K562 (cell line): ENCODE measurements around the gene CADM2. TPM values are rescaled to one million over a fixed set of nuclear protein-coding genes. Genes with fewer than 3 reads are reported as not detected.

ENCODE experiments used
- ATAC-seq: fragments of 200-7000 bp; cut with Tn5 transposase; 3 replicates; pipeline ENCODE4 v1.9.1; 2020; ENCODE audit warnings: moderate library complexity
- BruUV-seq: library from RNA; stranded (reverse); fragments of 400-500 nt; replicated peaks from 2 replicates; lab custom pipeline; 2021; lab: Mats Ljungman, UMichigan
- CTCF ChIA-PET: fragments of 300-600 bp; formaldehyde crosslinking; extraction: SDS; loops from one replicate; lab custom pipeline; 2021; ENCODE audit warnings: low intra/inter-chr PET ratio; lab: Yijun Ruan, JAX
- POLR2A ChIA-PET: fragments of 300-600, 350-650 bp; sonication (Branson Sonifier 250); formaldehyde crosslinking; extraction: SDS; loops from one replicate; lab custom pipeline; 2021; ENCODE audit warnings: antibody characterized with exemption, inconsistent platforms; lab: Yijun Ruan, JAX
- DNase-seq, 4 experiments: peaks; one replicate each; pipeline versions ENCODE4 v3.0.0 to v3.0.0-alpha.2; 2011 to 2018; ENCODE audit warnings: low spot score in 3 of 4, mixed read lengths in 3 of 4; ENCODE audit errors: extremely low read depth in 1 of 4
- FAIRE-seq: peaks from 2 replicates; lab custom pipeline; 2011; peaks lifted over from hg19 to GRCh38; lab: Jason Lieb, UNC
- H2AFZ ChIP-seq: 2 replicates; pipeline ENCODE4 v1.6.0; 2011; ENCODE audit warnings: low read depth, low read length, control low read depth, inconsistent platforms
- H3K27ac ChIP-seq: fragments of 200-600 bp; 3 replicates; pipeline ENCODE4 v1.8.0; 2011; ENCODE audit warnings: low read depth, mild to moderate bottlenecking, control low read depth, inconsistent platforms, low read length, moderate library complexity, mixed read lengths; ENCODE audit errors: extremely low read depth
- H3K27me3 ChIP-seq, 2 experiments: fragments of 300-600 bp in 1 of 2; 2 replicates in 1 of 2; 3 replicates in 1 of 2; pipeline versions ENCODE4 v1.6.0 to v1.8.0; 2011; ENCODE audit warnings: inconsistent platforms in 2 of 2, low read length in 2 of 2, mild to moderate bottlenecking in 1 of 2, mixed read lengths in 1 of 2, moderate library complexity in 1 of 2; ENCODE audit not compliant: control insufficient read depth in 2 of 2, insufficient read depth in 2 of 2
- H3K36me3 ChIP-seq: fragments of 300-600 bp; 3 replicates; pipeline ENCODE4 v1.8.0; 2011; ENCODE audit warnings: mild to moderate bottlenecking, low read length, inconsistent platforms; ENCODE audit not compliant: control insufficient read depth, insufficient read depth
- H3K4me1 ChIP-seq, 2 experiments: fragments of 200-600 bp in 1 of 2; replicated peaks in 1 of 2; 2 replicates in 1 of 2; 3 replicates in 1 of 2; pipeline versions ENCODE4 v1.5.1 to v1.8.0; 2011; ENCODE audit warnings: inconsistent platforms in 2 of 2, low read length in 2 of 2, mild to moderate bottlenecking in 1 of 2, mixed read lengths in 1 of 2, moderate library complexity in 1 of 2; ENCODE audit not compliant: control insufficient read depth in 2 of 2, insufficient read depth in 2 of 2
- H3K4me2 ChIP-seq: 2 replicates; pipeline ENCODE4 v1.6.1; 2011; ENCODE audit warnings: low read length, control low read depth, inconsistent platforms, mixed read lengths; ENCODE audit not compliant: insufficient read depth
- H3K4me3 ChIP-seq: fragments of 200-600 bp; sonication (generic), shearing (Covaris generic); 2 replicates; pipeline ENCODE4 v1.5.1; 2016; ENCODE audit warnings: control low read depth, inconsistent platforms
- H3K79me2 ChIP-seq: fragments of 200-600 bp; 3 replicates; pipeline ENCODE4 v1.8.0; 2011; ENCODE audit warnings: low read length, inconsistent platforms; ENCODE audit not compliant: control insufficient read depth, insufficient read depth
- H3K9ac ChIP-seq, 2 experiments: 2 replicates each; pipeline versions ENCODE4 v1.6.0 to v1.6.1; 2011; ENCODE audit warnings: low read depth in 2 of 2, low read length in 2 of 2, control low read depth in 1 of 2, inconsistent platforms in 1 of 2, mild to moderate bottlenecking in 1 of 2, mixed read lengths in 1 of 2; ENCODE audit not compliant: insufficient read depth in 1 of 2
- H3K9me1 ChIP-seq: one replicate; pipeline ENCODE4 v1.6.0; 2011; ENCODE audit warnings: inconsistent platforms, mild to moderate bottlenecking, low read length, moderate library complexity; ENCODE audit not compliant: control insufficient read depth, insufficient read depth
- H3K9me3 ChIP-seq: replicated peaks from 2 replicates; pipeline ENCODE4 v1.5.1; 2011; ENCODE audit warnings: low read depth, low read length, inconsistent platforms; ENCODE audit not compliant: control insufficient read depth, insufficient read depth
- H4K20me1 ChIP-seq: replicated peaks from 2 replicates; pipeline ENCODE4 v1.6.1; 2011; ENCODE audit warnings: low read length, inconsistent platforms, mixed read lengths; ENCODE audit not compliant: control insufficient read depth, insufficient read depth
- KAT2B ChIP-seq: IDR thresholded peaks from one replicate; pipeline ENCODE4 v1.6.1; 2012; ENCODE audit warnings: low read depth, mild to moderate bottlenecking, control low read depth, inconsistent platforms, low read length, moderate library complexity
- NFIX ChIP-seq: fragments of 250-450 bp; sonication (Bioruptor Pico); IDR thresholded peaks from 2 replicates; pipeline ENCODE4 v1.4.0; 2020; ENCODE audit warnings: low read depth, mild to moderate bottlenecking, moderate library complexity
- PCBP2 ChIP-seq: fragments of 200-400 bp; formaldehyde crosslinking; IDR thresholded peaks from 2 replicates; pipeline ENCODE4 v1.6.1; 2018; ENCODE audit warnings: low read length, low read depth, mild to moderate bottlenecking, moderate library complexity; ENCODE audit not compliant: poor library complexity, severe bottlenecking
- PHF8 ChIP-seq: fragments of 200-600 bp; sonication (generic); IDR thresholded peaks from 2 replicates; pipeline ENCODE4 v1.6.1; 2012; ENCODE audit warnings: mixed run types, mild to moderate bottlenecking, inconsistent platforms, low read length, moderate library complexity, borderline replicate concordance
- PKNOX1 ChIP-seq: fragments of 450-650 bp; IDR thresholded peaks from 2 replicates; pipeline ENCODE4 v1.6.1; 2016
- SMAD2 ChIP-seq: fragments of 150-350 bp; IDR thresholded peaks from 2 replicates; pipeline ENCODE4 v1.6.1; 2014; ENCODE audit warnings: low read depth, mild to moderate bottlenecking, low read length
- SMAD4 ChIP-seq: fragments of 250-450 bp; sonication (Bioruptor Pico); conservative IDR thresholded peaks from 2 replicates; pipeline ENCODE4 v1.8.0; 2021; ENCODE audit warnings: inconsistent platforms, mild to moderate bottlenecking, moderate library complexity
- SMARCA4 ChIP-seq: fragments of 450-650 bp; IDR thresholded peaks from 2 replicates; pipeline ENCODE4 v1.6.1; 2016
- SMARCB1 ChIP-seq: IDR thresholded peaks from 2 replicates; pipeline ENCODE4 v1.6.1; 2011; ENCODE audit warnings: improper control_type of control experiment, low read depth; ENCODE audit not compliant: insufficient read length
- TAL1 ChIP-seq: fragments of 450-650 bp; IDR thresholded peaks from 2 replicates; pipeline ENCODE4 v1.6.1; 2016; ENCODE audit warnings: mild to moderate bottlenecking
- XRCC4 ChIP-seq: IDR thresholded peaks from one replicate; pipeline ENCODE4 v1.6.1; 2011; ENCODE audit not compliant: insufficient read depth, insufficient read length; ENCODE audit errors: extremely low read depth
- ZFP1 ChIP-seq: fragments of 450-650 bp; formaldehyde crosslinking; IDR thresholded peaks from 2 replicates; pipeline ENCODE4 v1.4.0; 2020; ENCODE audit warnings: mild to moderate bottlenecking, mixed read lengths
- ZNF134 ChIP-seq: fragments of 250-450 bp; sonication (Bioruptor Pico); conservative IDR thresholded peaks from 2 replicates; pipeline ENCODE4 v1.4.0; 2020
- WGBS: fragments of 100-300 bp; shearing (Covaris generic); methylation state at CpG from one replicate; pipeline ENCODE4 v1.1.6; 2016; ENCODE audit warnings: low coverage, mixed read lengths; ENCODE audit not compliant: insufficient coverage; ENCODE audit errors: missing lambda C conversion rate; 5-methylcytosine and 5-hydroxymethylcytosine counted together
- in situ Hi-C: fragments of 300-500 bp; cut with MboI; formaldehyde crosslinking; loops from 4 replicates; pipeline ENCODE4 v1.15.0; 2018; ENCODE audit warnings: inconsistent platforms, mixed read lengths
- intact Hi-C: fragments of 100-400 bp; cut with micrococcal nuclease; formaldehyde crosslinking; loops from 2 replicates; pipeline ENCODE4 v1.14.2; 2022
- polyA plus RNA-seq, 8 experiments: library from polyadenylated mRNA; depleted of rRNA in 4 of 8; stranded (reverse) in 5 of 8; unstranded in 3 of 8; fragments of >200 nt; fragmentation: Nextera tagmentation in 2 of 8; fragmentation: Illumina TruSeq in 1 of 8; extraction: Ambion mirVana in 2 of 8; extraction: Trizol in 1 of 8; gene quantifications; 2 replicates each; pipeline versions ENCODE4 v1.2.1 to v1.2.3, GENCODE V29; 2011 to 2014; ENCODE audit warnings: inconsistent platforms in 1 of 8, missing spikeins in 1 of 8
- total RNA-seq, 7 experiments: library from RNA; depleted of rRNA in 6 of 7; stranded (reverse); fragments of >200 nt in 6 of 7; fragmentation: Illumina TruSeq in 2 of 7; extraction: Trizol in 2 of 7; gene quantifications; 2 replicates each; pipeline versions ENCODE4 v1.2.1 to v1.2.3, GENCODE V29; 2011 to 2021; ENCODE audit warnings: low replicate concordance in 1 of 7

The CADM2 gene
- total and polyA plus RNA-seq, 9 of the 15 experiments (the other 6 are each of a cell fraction or from before 2014, with no cell fraction given): 0.11 to 3.2 (median 0.95) TPM

GRCh38 chr3:85535517-85535916, 576.7 kb downstream of the CADM2 start:
- no peak for FAIRE-seq
- H3K27ac ChIP-seq: no peak overlapping the region
- no peak overlapping the region for H3K4me3 ChIP-seq
- TF ChIP-seq PKNOX1 (no peak), XRCC4 (no peak), PHF8 (no peak), SMARCA4 (no peak), NFIX (CRISPR knock-in tag) (no peak), SMAD4 (CRISPR knock-in tag) (no peak), KAT2B (no peak), ZNF134 (CRISPR knock-in tag) (no peak), ZFP1 (CRISPR knock-in tag) (no peak), SMARCB1 (no peak), PCBP2 (no peak), TAL1 (no peak), SMAD2 (no peak)
- ATAC-seq: no peak
- H3K9me1 ChIP-seq: no peaks in the 10 kb centered on the region
- H4K20me1 ChIP-seq: no peaks in the 10 kb centered on the region
- in situ Hi-C loops: no loop called here
- ChIA-PET POLR2A (no interaction called here), CTCF (no interaction called here)
- H3K9ac ChIP-seq: no peak overlapping the region
- no peaks in the 10 kb centered on the region for H3K36me3 ChIP-seq
- no peaks in the 10 kb centered on the region for H3K9me3 ChIP-seq
- WGBS: 6% methylated on average over 2 of the region's 2 CpGs
- no peak overlapping the region for H3K4me2 ChIP-seq
- no peak for DNase-seq
- H3K4me1 ChIP-seq: no peaks in the 10 kb centered on the region
- H3K27me3 ChIP-seq: no peaks in the 10 kb centered on the region
- no peaks in the 10 kb centered on the region for H3K79me2 ChIP-seq
- intact Hi-C loops: no loop called here
- BruUV-seq: no TSS peak
- no peak overlapping the region for H2AFZ ChIP-seq
